Measurements from ENCODE around the gene CELA1. TPM values are rescaled to one million over a fixed set of nuclear protein-coding genes. Genes with fewer than 3 reads are reported as not detected.

CELA1 gene
- total RNA-seq, 1 experiment from 2014 or later = not detected

DNA sequence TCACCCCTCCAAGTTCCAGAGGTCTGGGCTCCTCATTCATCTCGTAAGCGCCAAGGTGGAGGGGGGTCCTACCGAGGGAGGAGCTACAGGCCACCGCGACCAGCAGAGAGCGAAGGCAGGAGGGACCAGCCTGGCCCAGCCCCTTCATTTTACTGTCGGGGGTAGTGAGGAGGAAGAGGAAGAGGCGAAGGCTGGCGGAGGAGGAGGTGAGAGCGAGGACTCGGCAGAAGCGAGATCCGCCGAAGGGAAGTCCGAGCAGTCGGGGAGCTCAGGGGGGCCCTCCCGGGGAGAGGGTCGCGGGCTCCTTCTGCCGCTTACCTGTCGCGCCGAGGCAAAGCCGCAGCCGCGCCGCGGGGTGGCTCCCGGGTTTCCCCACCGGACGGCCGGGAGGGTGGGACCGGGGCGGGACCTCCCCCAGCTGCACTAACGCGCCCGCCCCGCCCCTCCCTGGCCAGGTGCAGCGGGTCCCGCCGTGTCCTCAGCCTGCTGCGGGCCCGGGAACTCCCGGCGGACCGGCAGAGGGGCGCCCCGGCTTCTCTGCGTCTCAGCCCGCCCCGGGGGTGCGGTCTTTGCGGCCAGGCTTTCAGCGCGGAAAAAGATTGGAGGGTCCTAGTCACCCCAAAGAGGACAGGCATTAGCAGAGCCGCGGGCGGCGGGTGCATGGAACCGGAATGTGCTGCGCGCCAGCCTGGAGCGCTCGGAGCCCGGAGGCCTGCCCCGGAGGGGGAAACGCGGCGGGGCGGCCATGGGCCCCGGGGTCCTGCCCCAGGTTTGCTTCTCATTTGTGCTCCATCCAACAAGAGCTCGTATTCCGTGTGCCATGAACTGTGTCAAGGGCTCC lies 45.0 kb upstream of the CELA1 start, which contains the start of gene GALNT6:
Gene GALNT6, minus strand, starts transcription at position 124 of the 841 bp plus-strand sequence. CDS start 11,625 bp downstream, outside the sequence.
- Mint-ChIP-seq H3K4me1 (ENCODE audit: low read depth, unreplicated experiment) (peaks cover 37% of the 10 kb centered on the region), H3K9me3 (ENCODE audit: low read depth, unreplicated experiment) (no peaks in the 10 kb centered on the region), H3K27me3 (ENCODE audit: unreplicated experiment) (no peaks in the 10 kb centered on the region), H3K4me3 (ENCODE audit: low read depth, unreplicated experiment) (peak within 1 kb of the TSS; percentile 81), H3K27ac (ENCODE audit: unreplicated experiment) (peak within 1 kb of the TSS; percentile 67), H3K36me3 (ENCODE audit: insufficient read depth, unreplicated experiment) (peaks cover 32% of the 10 kb centered on the region)
- TF ChIP-seq, protein P1, sequence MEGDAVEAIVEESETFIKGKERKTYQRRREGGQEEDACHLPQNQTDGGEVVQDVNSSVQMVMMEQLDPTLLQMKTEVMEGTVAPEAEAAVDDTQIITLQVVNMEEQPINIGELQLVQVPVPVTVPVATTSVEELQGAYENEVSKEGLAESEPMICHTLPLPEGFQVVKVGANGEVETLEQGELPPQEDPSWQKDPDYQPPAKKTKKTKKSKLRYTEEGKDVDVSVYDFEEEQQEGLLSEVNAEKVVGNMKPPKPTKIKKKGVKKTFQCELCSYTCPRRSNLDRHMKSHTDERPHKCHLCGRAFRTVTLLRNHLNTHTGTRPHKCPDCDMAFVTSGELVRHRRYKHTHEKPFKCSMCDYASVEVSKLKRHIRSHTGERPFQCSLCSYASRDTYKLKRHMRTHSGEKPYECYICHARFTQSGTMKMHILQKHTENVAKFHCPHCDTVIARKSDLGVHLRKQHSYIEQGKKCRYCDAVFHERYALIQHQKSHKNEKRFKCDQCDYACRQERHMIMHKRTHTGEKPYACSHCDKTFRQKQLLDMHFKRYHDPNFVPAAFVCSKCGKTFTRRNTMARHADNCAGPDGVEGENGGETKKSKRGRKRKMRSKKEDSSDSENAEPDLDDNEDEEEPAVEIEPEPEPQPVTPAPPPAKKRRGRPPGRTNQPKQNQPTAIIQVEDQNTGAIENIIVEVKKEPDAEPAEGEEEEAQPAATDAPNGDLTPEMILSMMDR (IDR thresholded peaks at IDR 0.05; ENCODE audit: unreplicated experiment) = no peak
- intact Hi-C loops (cut with micrococcal nuclease; ENCODE audit: unreplicated experiment) = no loop called here
- CTCF ChIA-PET = interaction anchor here (0.7 kb wide), 1 partner anchor 364 kb away, joined by 4 read pairs; no protein-coding TSS in a partner anchor
- peak; percentile 74 for DNase-seq
- no TSS peak for BruUV-seq (replicated peaks)

DNA sequence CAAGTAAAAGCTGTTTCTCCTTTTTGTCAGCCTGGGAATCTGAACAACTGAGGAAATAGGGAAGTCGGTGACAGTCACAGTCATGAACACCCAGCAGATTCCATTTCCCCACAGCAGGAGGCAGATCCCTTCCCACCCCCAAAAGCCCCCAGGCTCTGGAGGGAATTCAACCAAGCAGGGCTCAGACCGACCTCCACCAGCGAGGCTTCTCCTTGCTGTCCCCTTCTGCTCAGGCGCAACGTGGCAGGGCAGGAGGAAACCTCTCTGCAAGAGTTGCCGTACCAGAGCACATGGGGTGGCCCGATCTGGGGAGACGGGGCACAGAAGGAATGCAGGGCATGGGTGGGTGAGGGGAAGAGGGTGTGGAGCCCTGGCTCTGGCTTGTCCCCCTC lies 44.4 kb upstream of the CELA1 start:
- Mint-ChIP-seq H3K9me3 (ENCODE audit: low read depth, unreplicated experiment) (no peaks in the 10 kb centered on the region), H3K36me3 (ENCODE audit: insufficient read depth, unreplicated experiment) (peaks cover 32% of the 10 kb centered on the region), H3K4me1 (ENCODE audit: low read depth, unreplicated experiment) (peaks cover 43% of the 10 kb centered on the region), H3K27ac (ENCODE audit: unreplicated experiment) (peak overlapping the region; percentile 67), H3K27me3 (ENCODE audit: unreplicated experiment) (no peaks in the 10 kb centered on the region), H3K4me3 (ENCODE audit: low read depth, unreplicated experiment) (peak overlapping the region; percentile 81)
- intact Hi-C loops (cut with micrococcal nuclease; ENCODE audit: unreplicated experiment) = no loop called here
- CTCF ChIA-PET = no interaction called here
- TF ChIP-seq, protein P1 (IDR thresholded peaks at IDR 0.05; ENCODE audit: unreplicated experiment) = no peak
- no TSS peak for BruUV-seq (replicated peaks)
- peak; percentile 28 for DNase-seq

DNA sequence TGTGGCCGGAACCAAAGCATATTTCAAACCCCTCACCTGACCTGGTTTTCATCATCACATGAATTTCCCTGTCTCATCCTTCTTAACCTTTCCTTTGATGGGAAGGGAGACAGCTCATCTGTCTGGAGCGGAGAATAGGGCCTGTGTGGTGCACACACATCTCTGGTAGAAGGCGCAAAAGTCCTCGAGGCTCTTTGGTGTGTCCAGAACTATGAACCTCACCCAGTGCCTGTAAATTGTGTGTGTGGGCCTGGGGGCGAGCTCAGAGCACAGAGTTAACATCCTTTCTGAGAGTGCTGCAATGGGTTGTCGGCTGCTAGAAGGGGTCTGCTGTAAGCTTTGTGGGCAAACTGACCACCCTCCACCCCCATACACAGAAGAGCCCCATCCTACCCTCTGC lies 44.0 kb upstream of the CELA1 start:
- peaks cover 47% of the 10 kb centered on the region for H3K4me1 Mint-ChIP-seq (ENCODE audit: low read depth, unreplicated experiment)
- TSS peak; percentile 62 for BruUV-seq (replicated peaks)
- H3K27ac Mint-ChIP-seq (ENCODE audit: unreplicated experiment) = no peak overlapping the region

DNA sequence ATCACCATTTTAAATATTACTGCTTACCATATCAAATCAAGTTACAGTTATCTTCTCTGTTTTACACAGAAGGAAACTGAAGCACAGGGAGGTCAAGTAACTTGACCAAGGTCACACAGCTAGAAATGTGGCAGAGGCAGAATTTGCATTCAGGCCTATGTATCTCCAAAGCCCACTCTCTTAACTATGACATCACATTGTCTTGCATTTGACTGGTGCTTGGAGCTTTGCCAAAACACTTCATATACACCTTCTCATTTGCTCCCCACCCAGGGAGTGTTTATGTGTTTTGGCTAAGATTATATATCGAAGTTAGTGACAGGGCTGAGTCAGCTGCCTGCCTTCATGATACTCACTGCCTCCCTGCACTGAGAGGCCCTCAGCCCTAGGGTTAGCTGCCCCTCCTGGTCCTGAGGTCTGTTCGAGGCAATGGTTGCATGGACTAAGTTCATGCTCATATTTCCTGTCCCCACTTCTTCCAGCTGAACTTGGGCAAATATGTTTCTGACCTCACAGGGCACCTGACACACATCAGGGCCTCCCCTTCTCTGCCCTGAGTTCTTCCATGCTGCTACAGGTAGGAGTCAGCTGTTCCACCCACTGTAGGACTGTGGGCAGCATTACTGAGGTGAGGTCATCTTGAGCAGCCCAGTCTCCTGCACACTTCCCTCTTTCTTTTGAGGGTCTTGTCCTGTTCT lies 43.0 kb upstream of the CELA1 start:
- peaks cover 49% of the 10 kb centered on the region for H3K4me1 Mint-ChIP-seq (ENCODE audit: low read depth, unreplicated experiment)
- no peaks in the 10 kb centered on the region for H3K9me3 Mint-ChIP-seq (ENCODE audit: low read depth, unreplicated experiment)
- TF ChIP-seq, protein P1 (IDR thresholded peaks at IDR 0.05; ENCODE audit: unreplicated experiment) = no peak
- H3K4me3 Mint-ChIP-seq (ENCODE audit: low read depth, unreplicated experiment) = no peak overlapping the region
- H3K27ac Mint-ChIP-seq (ENCODE audit: unreplicated experiment) = no peak overlapping the region
- H3K27me3 Mint-ChIP-seq (ENCODE audit: unreplicated experiment) = no peaks in the 10 kb centered on the region
- no TSS peak for BruUV-seq (replicated peaks)
- no peak for DNase-seq
- intact Hi-C loops (cut with micrococcal nuclease; ENCODE audit: unreplicated experiment) = no loop called here
- CTCF ChIA-PET = no interaction called here
- peaks cover 32% of the 10 kb centered on the region for H3K36me3 Mint-ChIP-seq (ENCODE audit: insufficient read depth, unreplicated experiment)

More for the DNA sequence above, 44.0 kb upstream of the CELA1 start:
- intact Hi-C loops (cut with micrococcal nuclease; ENCODE audit: unreplicated experiment) = no loop called here
- Mint-ChIP-seq H3K36me3 (ENCODE audit: insufficient read depth, unreplicated experiment) (peaks cover 32% of the 10 kb centered on the region), H3K4me3 (ENCODE audit: low read depth, unreplicated experiment) (peak overlapping the region; percentile 81), H3K9me3 (ENCODE audit: low read depth, unreplicated experiment) (no peaks in the 10 kb centered on the region), H3K27me3 (ENCODE audit: unreplicated experiment) (no peaks in the 10 kb centered on the region)
- CTCF ChIA-PET = no interaction called here
- DNase-seq = no peak
- TF ChIP-seq, protein P1 (IDR thresholded peaks at IDR 0.05; ENCODE audit: unreplicated experiment) = no peak
